Nephron (organoid): ENCODE measurements around the gene RGS12.

ENCODE experiments used
- H3K27ac Mint-ChIP-seq, 3 experiments: 2 replicates each; pipeline ENCODE4 v1.8.0; 2020; ENCODE audit warnings: mixed read lengths in 3 of 3, mild to moderate bottlenecking in 2 of 3, moderate library complexity in 1 of 3
- H3K27me3 Mint-ChIP-seq: 2 replicates; pipeline ENCODE4 v1.8.0; 2021; ENCODE audit warnings: low read depth, mild to moderate bottlenecking, moderate library complexity, mixed read lengths
- H3K36me3 Mint-ChIP-seq: 2 replicates; pipeline ENCODE4 v1.8.0; 2020; ENCODE audit warnings: low read depth, mixed read lengths
- H3K4me1 Mint-ChIP-seq: 2 replicates; pipeline ENCODE4 v1.8.0; 2020; ENCODE audit warnings: mixed read lengths
- H3K4me3 Mint-ChIP-seq, 3 experiments: 2 replicates each; pipeline ENCODE4 v1.8.0; 2020; ENCODE audit warnings: mild to moderate bottlenecking in 3 of 3, mixed read lengths in 3 of 3, moderate library complexity in 2 of 3
- H3K9me3 Mint-ChIP-seq: 2 replicates; pipeline ENCODE4 v1.8.0; 2020; ENCODE audit warnings: mixed read lengths
- TF ChIP-seq, protein P1 (sequence below), 3 experiments: fragments of 200-600 bp; sonication (generic); IDR thresholded peaks; one replicate each; pipeline ENCODE4 v1.5.0; 2021; ENCODE audit warnings: antibody characterized with exemption in 3 of 3; ENCODE audit not compliant: unreplicated experiment in 3 of 3

The RGS12 gene

DNA sequence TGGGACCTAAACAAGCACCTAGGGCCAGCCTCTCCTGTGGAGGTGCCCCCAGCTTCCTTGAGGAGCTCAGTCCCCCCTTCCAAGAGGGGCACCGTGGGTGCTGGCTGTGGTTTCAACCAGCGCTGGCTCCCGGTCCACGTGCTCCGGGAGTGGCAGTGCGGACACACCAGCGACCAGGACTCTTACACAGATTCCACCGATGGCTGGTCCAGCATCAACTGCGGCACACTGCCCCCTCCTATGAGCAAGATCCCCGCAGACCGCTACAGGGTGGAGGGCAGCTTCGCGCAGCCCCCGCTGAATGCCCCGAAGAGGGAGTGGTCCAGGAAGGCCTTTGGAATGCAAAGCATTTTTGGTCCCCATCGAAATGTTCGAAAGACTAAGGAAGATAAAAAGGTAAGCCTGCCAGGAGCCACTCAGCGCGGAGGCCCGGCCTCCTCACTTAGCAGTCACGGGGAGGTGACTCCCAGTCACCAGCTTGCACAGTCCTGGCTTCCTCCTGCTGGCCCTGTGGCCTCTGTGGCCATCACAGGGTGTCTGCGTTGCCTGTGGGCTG lies 24.9 kb downstream of the RGS12 start:
- Mint-ChIP-seq H3K27me3 (peaks cover 3% of the 10 kb centered on the region), H3K36me3 (peaks cover 42% of the 10 kb centered on the region), H3K4me1 (peaks cover 20% of the 10 kb centered on the region), H3K27ac (no peak overlapping the region), H3K4me3 (no peak overlapping the region), H3K9me3 (no peaks in the 10 kb centered on the region)
- TF ChIP-seq, protein P1, sequence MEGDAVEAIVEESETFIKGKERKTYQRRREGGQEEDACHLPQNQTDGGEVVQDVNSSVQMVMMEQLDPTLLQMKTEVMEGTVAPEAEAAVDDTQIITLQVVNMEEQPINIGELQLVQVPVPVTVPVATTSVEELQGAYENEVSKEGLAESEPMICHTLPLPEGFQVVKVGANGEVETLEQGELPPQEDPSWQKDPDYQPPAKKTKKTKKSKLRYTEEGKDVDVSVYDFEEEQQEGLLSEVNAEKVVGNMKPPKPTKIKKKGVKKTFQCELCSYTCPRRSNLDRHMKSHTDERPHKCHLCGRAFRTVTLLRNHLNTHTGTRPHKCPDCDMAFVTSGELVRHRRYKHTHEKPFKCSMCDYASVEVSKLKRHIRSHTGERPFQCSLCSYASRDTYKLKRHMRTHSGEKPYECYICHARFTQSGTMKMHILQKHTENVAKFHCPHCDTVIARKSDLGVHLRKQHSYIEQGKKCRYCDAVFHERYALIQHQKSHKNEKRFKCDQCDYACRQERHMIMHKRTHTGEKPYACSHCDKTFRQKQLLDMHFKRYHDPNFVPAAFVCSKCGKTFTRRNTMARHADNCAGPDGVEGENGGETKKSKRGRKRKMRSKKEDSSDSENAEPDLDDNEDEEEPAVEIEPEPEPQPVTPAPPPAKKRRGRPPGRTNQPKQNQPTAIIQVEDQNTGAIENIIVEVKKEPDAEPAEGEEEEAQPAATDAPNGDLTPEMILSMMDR (IDR thresholded peaks at IDR 0.05; ENCODE audit: unreplicated experiment in 3 of 3), result no peak

DNA sequence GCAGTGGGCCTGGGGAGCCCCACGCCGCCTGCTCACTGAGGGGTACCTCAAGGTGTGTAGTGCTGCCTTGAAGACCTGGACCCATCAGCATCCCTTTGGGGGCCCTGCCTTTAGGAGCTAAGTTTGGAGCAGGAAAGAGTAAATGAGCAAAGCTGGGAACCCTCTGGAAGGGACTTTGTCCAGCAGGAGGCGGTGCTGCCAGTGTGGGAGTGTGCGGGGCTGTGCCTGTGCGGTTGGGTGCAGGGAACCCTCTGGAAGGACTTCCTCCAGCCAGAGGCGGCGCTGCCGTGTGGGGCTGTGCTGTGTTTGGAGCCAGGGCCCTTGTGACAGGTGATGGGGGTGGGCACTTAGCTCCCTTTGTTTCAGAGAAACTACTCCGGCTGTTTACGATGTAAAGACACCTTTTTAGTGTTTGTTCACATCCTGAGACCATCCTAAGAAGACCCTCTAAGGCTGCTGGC lies 25.8 kb downstream of the RGS12 start:
- peaks cover 3% of the 10 kb centered on the region for H3K27me3 Mint-ChIP-seq
- H3K9me3 Mint-ChIP-seq, result peaks cover under 1% of the 10 kb centered on the region
- H3K27ac Mint-ChIP-seq, result no peak overlapping the region
- H3K4me3 Mint-ChIP-seq, result no peak overlapping the region
- H3K36me3 Mint-ChIP-seq, result peaks cover 51% of the 10 kb centered on the region
- TF ChIP-seq, protein P1 (IDR thresholded peaks at IDR 0.05; ENCODE audit: unreplicated experiment in 3 of 3), result peak in 1 of 3 experiments; percentile 12
- peaks cover 20% of the 10 kb centered on the region for H3K4me1 Mint-ChIP-seq

DNA sequence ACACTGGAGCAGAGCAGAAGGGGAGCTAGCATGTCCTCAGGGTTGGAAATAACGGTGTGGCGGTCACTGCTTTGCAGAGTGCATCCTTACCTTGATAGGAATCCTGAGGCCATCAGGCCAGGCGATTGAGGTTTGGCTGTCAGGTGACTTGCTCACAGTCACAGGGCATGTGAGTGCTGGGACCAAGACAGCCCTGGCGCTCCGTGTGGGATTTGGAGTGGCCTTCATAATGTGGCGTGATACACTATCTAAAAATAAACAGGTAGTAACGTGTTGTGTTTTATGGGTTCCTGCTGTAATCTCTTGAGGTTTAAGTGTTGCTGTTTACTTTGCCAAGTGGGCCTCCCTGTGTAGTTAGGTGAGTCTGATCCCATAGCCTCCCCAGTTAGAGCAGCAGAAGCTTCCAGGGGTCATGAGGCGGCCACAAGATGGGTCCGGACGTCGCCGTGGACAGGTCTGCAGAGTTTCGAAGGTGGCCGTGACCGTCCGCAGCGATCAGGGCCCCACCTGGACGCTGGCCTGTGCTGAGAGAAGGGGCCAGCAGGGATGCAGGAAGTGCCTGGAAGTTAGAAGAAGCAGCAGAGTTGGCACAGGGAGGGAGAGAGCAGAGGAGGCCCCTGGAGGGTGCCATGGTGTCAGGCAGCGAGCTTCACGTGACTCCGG lies 27.7 kb downstream of the RGS12 start:
- Mint-ChIP-seq H3K4me3 (no peak overlapping the region), H3K27ac (peak overlapping the region in 2 of 3 experiments; percentile 11 to 20), H3K4me1 (peaks cover 20% of the 10 kb centered on the region), H3K36me3 (peaks cover 66% of the 10 kb centered on the region), H3K9me3 (peaks cover 6% of the 10 kb centered on the region), H3K27me3 (peaks cover 3% of the 10 kb centered on the region)
- TF ChIP-seq, protein P1 (IDR thresholded peaks at IDR 0.05; ENCODE audit: unreplicated experiment in 3 of 3), result no peak

DNA sequence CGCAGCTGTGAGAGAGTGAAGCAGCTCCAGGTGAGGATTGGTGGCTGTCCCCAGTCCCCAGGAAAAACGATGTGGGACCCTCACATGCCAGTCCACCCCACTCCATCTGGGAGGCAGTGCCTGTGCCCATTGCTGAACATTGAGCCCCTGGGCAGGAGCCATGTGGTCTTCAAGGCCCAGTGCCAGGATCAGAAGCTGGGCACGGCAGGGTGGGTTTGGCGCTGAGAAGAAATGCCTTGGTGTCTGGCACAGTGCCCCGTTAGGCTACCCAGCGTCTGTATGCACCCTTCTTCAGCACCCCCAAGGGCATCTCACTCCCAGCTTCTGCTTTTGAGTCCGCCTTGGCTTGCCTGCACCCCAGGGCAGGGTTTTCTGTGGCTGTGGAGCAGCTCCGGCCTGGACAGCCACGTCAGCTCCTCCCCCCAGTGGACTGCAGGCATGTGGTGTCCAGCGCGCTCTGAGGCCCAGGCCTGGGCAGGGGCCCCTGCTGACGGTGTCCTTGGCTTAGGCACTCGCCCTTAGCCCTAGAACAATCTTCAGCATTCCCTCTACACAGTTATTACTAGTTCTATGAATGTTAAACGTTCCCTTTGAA lies 28.6 kb downstream of the RGS12 start:
- peaks cover 67% of the 10 kb centered on the region for H3K36me3 Mint-ChIP-seq
- peaks cover 3% of the 10 kb centered on the region for H3K27me3 Mint-ChIP-seq

DNA sequence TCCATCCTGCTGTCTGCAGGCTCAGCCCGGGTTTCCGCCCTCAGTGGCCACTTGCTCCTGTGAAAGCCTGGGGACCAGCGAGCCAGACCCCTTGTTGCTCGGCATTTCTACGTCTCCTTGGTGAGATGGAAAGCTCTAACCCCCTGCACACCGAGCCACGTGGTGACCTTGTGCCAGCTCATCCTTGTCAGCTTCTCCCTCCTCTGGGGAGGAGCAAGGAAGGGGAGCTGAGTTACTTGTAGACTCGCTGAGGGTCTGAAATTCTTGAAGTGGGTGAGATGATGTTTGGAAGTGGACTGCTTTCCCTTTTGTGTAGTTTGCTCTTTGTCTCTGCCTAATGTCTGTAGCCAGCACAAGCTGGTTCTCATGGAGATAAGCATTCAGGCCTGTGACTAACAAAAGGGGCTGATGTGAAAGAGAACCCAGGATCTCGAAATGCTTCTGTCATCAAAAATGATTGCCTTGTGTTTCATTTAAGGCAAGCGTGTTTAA lies 29.3 kb downstream of the RGS12 start:
- Mint-ChIP-seq H3K4me1 (peaks cover 20% of the 10 kb centered on the region), H3K4me3 (no peak overlapping the region), H3K36me3 (peaks cover 68% of the 10 kb centered on the region), H3K9me3 (peaks cover 11% of the 10 kb centered on the region), H3K27me3 (peaks cover 3% of the 10 kb centered on the region), H3K27ac (peak overlapping the region; percentile 24 to 59 (median 56))
- TF ChIP-seq, protein P1 (IDR thresholded peaks at IDR 0.05; ENCODE audit: unreplicated experiment in 3 of 3), result no peak

More for the DNA sequence above, 28.6 kb downstream of the RGS12 start:
- peak overlapping the region in 1 of 3 experiments; percentile 59 for H3K27ac Mint-ChIP-seq
- TF ChIP-seq, protein P1 (IDR thresholded peaks at IDR 0.05; ENCODE audit: unreplicated experiment in 3 of 3), result no peak
- H3K9me3 Mint-ChIP-seq, result peaks cover 11% of the 10 kb centered on the region
- H3K4me1 Mint-ChIP-seq, result peaks cover 20% of the 10 kb centered on the region
- no peak overlapping the region for H3K4me3 Mint-ChIP-seq
